ENCODE results near the gene TSPAN18.

Gene TSPAN18

GRCh38 chr11:44775366-44775984 is 48.7 kb downstream of the TSPAN18 start (continued):
- TF ChIP-seq ZNF660 (tag by site-specific recombination; IDR thresholded peaks at IDR 0.05) (0 out of 2 replicates have a peak, but pooled peaks have one; percentile 39), ZNF146 (tag by site-specific recombination; IDR thresholded peaks at IDR 0.05) (no peak), ZBTB48 (tag by site-specific recombination; IDR thresholded peaks at IDR 0.05) (no peak), ZBTB20 (tag by site-specific recombination; IDR thresholded peaks at IDR 0.05) (no peak), ZNF114 (tag by site-specific recombination; IDR thresholded peaks at IDR 0.05) (no peak), ZBTB17 (tag by site-specific recombination; IDR thresholded peaks at IDR 0.05) (peak; percentile 61), ZNF280D (tag by site-specific recombination; IDR thresholded peaks at IDR 0.05) (no peak), HOXD13 (CRISPR knock-in tag; IDR thresholded peaks at IDR 0.05; ENCODE audit: borderline replicate concordance) (no peak), ZNF747 (tag by site-specific recombination; IDR thresholded peaks at IDR 0.05) (no peak), ZNF571 (tag by site-specific recombination; IDR thresholded peaks at IDR 0.05) (no peak), ZIC2 (tag by site-specific recombination; IDR thresholded peaks at IDR 0.05) (no peak), PRDM2 (tag by site-specific recombination; IDR thresholded peaks at IDR 0.05; ENCODE audit: borderline replicate concordance) (no peak), ZSCAN30 (tag by site-specific recombination; IDR thresholded peaks at IDR 0.05) (peak; percentile 50; the same call in 1 of the 2 replicates), OSR2 (tag by site-specific recombination; IDR thresholded peaks at IDR 0.05) (no peak), ZNF324 (tag by site-specific recombination; IDR thresholded peaks at IDR 0.05) (no peak), PRDM6 (tag by site-specific recombination; IDR thresholded peaks at IDR 0.05) (no peak), ZNF549 (tag by site-specific recombination; IDR thresholded peaks at IDR 0.05) (no peak), ZNF169 (tag by site-specific recombination; IDR thresholded peaks at IDR 0.05) (no peak), IKZF3 (tag by site-specific recombination; IDR thresholded peaks at IDR 0.05) (peak; percentile 56; the same call in 1 of the 2 replicates), ZNF335 (tag by site-specific recombination; conservative IDR thresholded peaks at IDR 0.05) (no peak), GLIS1 (tag by site-specific recombination; IDR thresholded peaks at IDR 0.05) (peak; percentile 18; the same call in 1 of the 2 replicates), ZNF76 (tag by site-specific recombination; IDR thresholded peaks at IDR 0.05; ENCODE audit: borderline replicate concordance, low read depth) (no peak), ZNF654 (tag by site-specific recombination; IDR thresholded peaks at IDR 0.05; ENCODE audit: low read depth) (peak; percentile 23; the same call in 1 of the 2 replicates), ZNF16 (tag by site-specific recombination; IDR thresholded peaks at IDR 0.05; ENCODE audit: low read depth) (no peak), MZF1 (tag by site-specific recombination; IDR thresholded peaks at IDR 0.05; ENCODE audit: borderline replicate concordance) (peak; percentile 57; the same call in 1 of the 2 replicates), ZNF140 (tag by site-specific recombination; IDR thresholded peaks at IDR 0.05) (no peak), ZNF24 (tag by site-specific recombination; IDR thresholded peaks at IDR 0.05) (no peak), ZBTB49 (tag by site-specific recombination; IDR thresholded peaks at IDR 0.05; ENCODE audit: low read depth) (no peak), ZNF600 (tag by site-specific recombination; IDR thresholded peaks at IDR 0.05) (no peak)
